Right renal cortex interstitium (tissue), 3 donors: ENCODE measurements around the gene OTOP3. TPM values are rescaled to one million over a fixed set of nuclear protein-coding genes. Genes with fewer than 3 reads are reported as not detected.
"Not testable (repeated sequence)": the region's sequence is repeated elsewhere in the genome, so short reads cannot be mapped to it uniquely, and the experiment has no call there.

ENCODE experiments used
- DNase-seq, 3 donors: peaks; one replicate each; pipeline ENCODE4 v3.0.0-alpha.2; 2013; ENCODE audit warnings: low read depth in 3 of 3, low spot score in 2 of 3
- polyA plus RNA-seq, 3 donors: library from polyadenylated mRNA; unstranded; fragments of 120-200 nt; gene quantifications; one replicate each; pipeline ENCODE4 v1.2.1, GENCODE V29; 2013; ENCODE audit not compliant: insufficient read length in 3 of 3

Gene OTOP3
- polyA plus RNA-seq, 3 donors, result not detected

DNA sequence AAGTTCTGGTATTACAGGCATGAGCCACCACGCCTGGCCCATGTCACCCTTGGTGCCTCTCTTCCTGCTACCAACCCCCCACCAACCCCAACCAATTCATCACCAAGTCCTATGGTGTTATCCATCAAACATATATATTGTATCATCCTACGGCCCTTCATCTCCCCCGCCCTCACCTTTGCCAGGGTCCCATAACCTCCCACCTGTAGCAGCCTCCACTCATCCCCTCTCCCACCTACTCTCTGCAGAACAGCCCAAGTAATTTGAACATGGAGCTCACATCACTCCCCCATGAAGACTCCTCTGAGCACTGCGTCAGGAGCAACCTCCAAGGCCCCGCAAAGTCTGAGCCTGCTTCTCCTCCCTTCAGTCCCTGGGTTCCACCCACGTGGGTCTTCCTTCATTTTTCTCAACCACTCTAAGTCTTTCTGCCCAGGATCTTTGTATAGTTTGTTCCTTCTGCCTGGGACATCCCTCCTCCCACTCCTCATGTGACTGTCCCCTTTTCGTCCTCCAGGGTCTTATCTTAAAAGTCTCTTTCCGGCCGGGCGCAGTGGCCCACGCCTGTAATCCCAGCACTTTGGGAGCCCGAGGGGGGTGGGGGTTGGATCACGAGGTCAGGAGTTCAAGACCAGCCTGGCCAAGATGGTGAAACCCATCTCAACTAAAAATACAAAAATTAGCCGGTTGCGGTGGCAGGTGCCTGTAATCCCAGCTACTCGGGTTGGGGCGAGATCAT lies 43.9 kb downstream of the OTOP3 start:
- no peak for DNase-seq

DNA sequence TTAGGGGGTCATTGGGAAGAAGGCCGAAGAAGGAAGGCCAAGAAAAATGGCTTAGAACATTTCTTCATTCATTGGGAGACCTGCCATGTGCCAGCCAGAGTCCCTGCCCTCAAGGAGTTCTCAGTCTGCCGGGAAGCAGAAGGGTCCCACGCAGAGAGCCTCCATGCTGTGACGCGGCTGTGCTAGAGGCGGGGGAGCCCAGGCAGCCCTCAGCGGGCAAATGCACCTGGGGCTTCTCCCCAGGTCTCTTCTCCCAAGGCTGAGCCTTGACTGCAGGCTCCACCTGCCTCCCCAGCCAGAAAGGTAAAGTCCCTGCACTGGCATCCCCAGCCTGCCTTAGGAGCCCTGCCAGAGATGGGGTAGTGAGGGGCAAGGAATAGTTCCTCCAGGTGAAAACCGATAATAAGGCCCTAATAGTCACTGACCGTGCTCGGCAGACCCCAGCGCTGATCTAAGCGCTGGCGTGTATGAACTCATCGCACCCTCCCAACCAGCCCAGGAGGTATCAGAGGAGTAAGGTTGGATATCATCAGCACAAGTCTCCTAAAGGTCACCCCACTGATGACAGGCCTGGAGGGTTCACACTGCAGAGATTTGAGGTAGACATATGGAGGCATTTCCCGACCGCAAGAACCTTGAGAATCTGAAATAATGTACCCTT lies 45.8 kb downstream of the OTOP3 start:
- no peak for DNase-seq

GRCh38 chr17:74981979-74982662 lies 46.4 kb downstream of the OTOP3 start:
- DNase-seq, result no peak

DNA sequence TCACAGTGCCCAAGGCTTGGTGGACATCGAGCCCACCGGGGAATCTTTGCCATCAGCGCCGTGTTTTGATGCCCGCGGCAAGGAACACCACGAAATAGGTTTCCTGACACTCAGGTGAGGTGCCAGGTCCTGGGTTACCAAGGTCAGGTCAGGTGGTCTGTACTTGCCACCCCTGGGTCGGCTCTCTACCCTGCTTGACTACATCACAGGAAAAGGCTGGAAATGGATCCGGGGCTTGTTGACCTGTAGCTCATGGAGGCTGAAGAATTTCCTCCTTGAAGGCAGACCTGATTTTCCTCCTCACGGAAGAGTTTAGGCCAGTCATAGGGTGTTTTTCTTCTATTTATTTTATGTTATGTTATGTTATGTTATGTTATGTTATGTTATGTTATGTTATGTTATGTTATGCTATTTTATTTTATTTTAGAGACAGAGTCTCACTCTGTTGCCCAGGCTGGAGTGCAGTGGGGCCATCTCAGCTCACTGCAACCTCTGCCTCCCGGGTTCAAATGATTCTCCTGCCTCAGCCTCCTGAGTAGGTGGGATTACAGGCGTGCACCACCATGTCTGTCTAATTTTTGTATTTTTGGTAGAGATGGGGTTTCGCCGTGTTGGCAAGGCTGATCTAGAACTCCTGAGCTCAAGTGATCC lies 47.1 kb downstream of the OTOP3 start:
- not testable (repeated sequence) for DNase-seq

- no peak for DNase-seq
These were observed 50.5 kb downstream of the OTOP3 start for GRCh38 chr17:74986206-74986576.

- peak in 2 of 3 donors; percentile 88 for DNase-seq
These were observed 51.8 kb downstream of the OTOP3 start, which contains the start of gene CDR2L for GRCh38 chr17:74987418-74987908. CDR2L (plus strand) TSS chr17:74987632; CDS start chr17:74988044, 412 bp downstream.

- DNase-seq, result no peak
These were observed 52.4 kb downstream of the OTOP3 start for GRCh38 chr17:74987909-74988711.

- DNase-seq, result no peak
These were observed 54.9 kb downstream of the OTOP3 start for GRCh38 chr17:74990581-74991105.

- no peak for DNase-seq
These were observed 56.5 kb downstream of the OTOP3 start for GRCh38 chr17:74992223-74992622.

DNA sequence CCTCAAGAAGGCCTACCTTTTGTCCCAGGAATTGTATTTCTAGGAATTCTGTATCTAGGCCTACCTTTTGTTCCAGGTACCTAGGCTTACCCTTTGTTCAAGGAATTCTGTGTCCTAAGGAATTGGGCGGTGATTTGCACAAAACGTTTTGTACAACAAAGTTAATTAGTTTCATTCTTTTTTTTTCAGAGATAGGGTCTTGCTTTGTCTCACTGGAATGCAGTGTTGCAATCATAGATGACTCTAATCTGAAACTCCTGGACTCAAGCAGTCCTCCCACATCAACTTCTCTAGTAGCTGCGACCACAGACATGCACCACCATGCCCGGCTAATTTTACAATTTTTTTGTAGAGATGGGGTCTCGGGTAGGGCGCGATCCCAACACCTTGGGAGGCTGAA lies 58.7 kb downstream of the OTOP3 start:
- no peak for DNase-seq

DNA sequence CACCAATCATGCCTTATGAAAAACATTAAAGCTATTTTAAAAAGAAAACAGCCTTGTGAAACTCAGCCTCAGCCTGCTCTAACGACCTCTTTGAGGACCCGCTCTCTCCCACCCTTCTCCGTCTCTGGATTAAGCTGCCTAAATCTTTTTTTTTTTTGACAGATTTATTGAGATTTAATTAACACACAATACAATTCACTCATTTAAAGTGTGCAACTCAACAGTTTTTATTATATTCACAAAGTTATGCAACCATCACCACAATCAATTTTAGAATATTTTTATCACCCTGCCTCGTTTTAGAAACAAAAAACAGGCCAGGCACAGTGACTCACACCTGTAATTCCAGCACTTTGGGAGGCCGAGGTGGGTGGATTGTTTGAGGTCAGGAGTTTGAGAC lies 60.1 kb downstream of the OTOP3 start:
- DNase-seq, result no peak

- no peak for DNase-seq
These were observed 63.1 kb downstream of the OTOP3 start for GRCh38 chr17:74998783-74999182.

DNA sequence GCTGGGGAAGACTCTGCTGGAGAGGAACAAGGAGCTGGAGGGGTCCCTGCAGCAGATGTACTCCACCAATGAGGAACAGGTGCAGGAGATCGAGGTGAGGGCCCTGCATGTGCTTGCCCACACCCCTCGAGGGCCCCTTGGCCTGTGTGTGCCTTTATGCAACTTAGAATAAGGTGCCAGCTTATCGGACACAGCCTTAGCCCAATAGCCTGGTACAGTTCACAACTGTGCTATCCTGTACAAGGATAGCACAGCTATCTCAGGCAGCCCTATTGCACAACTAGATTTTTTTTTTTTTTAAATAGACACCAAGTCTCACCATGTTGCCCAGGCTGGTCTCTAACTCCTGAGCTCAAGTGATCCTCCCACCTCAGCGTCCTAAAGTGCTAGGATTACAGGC lies 63.8 kb downstream of the OTOP3 start:
- no peak for DNase-seq

Other genes with a start within 250 kb of the OTOP3 start
- gene CD300LF, start 223.0 kb upstream of the OTOP3 start, polyA plus RNA-seq, result under 1 TPM; 0.32 to 0.57 (median 0.37) TPM
- 1 to 10 TPM; 4.8 to 5.7 (median 5.6) TPM for gene RAB37, start 198.6 kb upstream of the OTOP3 start, polyA plus RNA-seq
- 100 to 1,000 TPM; 148 to 190 (median 161) TPM for gene NHERF1, start 187.3 kb upstream of the OTOP3 start, polyA plus RNA-seq
- 10 to 100 TPM; 39.3 to 41.1 (median 39.9) TPM for gene NAT9, start 159.6 kb upstream of the OTOP3 start, polyA plus RNA-seq
- under 1 TPM; 0.10 to 0.14 (median 0.13) TPM for gene GRIN2C, start 76.0 kb upstream of the OTOP3 start, polyA plus RNA-seq
- 1 to 10 TPM; 5.9 to 7.2 (median 6.6) TPM for gene FDXR, start 62.9 kb upstream of the OTOP3 start, polyA plus RNA-seq
- gene FADS6, start 42.3 kb upstream of the OTOP3 start, polyA plus RNA-seq, result under 1 TPM; 0.15 to 0.33 (median 0.29) TPM
- gene USH1G, start 12.6 kb upstream of the OTOP3 start, polyA plus RNA-seq, result under 1 TPM; 0.65 to 0.78 (median 0.67) TPM
- gene OTOP2, start 11.6 kb upstream of the OTOP3 start, polyA plus RNA-seq, result not detected
- 10 to 100 TPM; 10.4 to 13.1 (median 10.7) TPM for gene HID1, start 36.9 kb downstream of the OTOP3 start, polyA plus RNA-seq
- gene CDR2L, start 51.7 kb downstream of the OTOP3 start, polyA plus RNA-seq, result 1 to 10 TPM; 7.3 to 8.6 (median 7.7) TPM
- 10 to 100 TPM; 24.1 to 28.1 (median 27.5) TPM for gene MRPL58, start 76.8 kb downstream of the OTOP3 start, polyA plus RNA-seq
- 100 to 1,000 TPM; 344 to 358 (median 352) TPM for gene ATP5PD, start 111.1 kb downstream of the OTOP3 start, polyA plus RNA-seq
- gene KCTD2, start 111.3 kb downstream of the OTOP3 start, polyA plus RNA-seq, result 10 to 100 TPM; 32.4 to 33.9 (median 33.3) TPM
- gene SLC16A5, start 152.1 kb downstream of the OTOP3 start, polyA plus RNA-seq, result 10 to 100 TPM; 21.1 to 24.8 (median 23.6) TPM
- gene ARMC7, start 174.1 kb downstream of the OTOP3 start, polyA plus RNA-seq, result 10 to 100 TPM; 15.4 to 18.8 (median 16.3) TPM
- 10 to 100 TPM; 43.8 to 51.4 (median 47.2) TPM for gene NT5C, start 195.8 kb downstream of the OTOP3 start, polyA plus RNA-seq
- 10 to 100 TPM; 79.8 to 83.9 (median 83.4) TPM for gene JPT1, start 218.6 kb downstream of the OTOP3 start, polyA plus RNA-seq
- 100 to 1,000 TPM; 708 to 791 (median 788) TPM for gene SUMO2, start 247.1 kb downstream of the OTOP3 start, polyA plus RNA-seq